GM12891 (cell line): ENCODE results near the gene PGAM5.

Experiments
- PAX5 ChIP-seq: IDR thresholded peaks from 2 replicates; pipeline ENCODE4 v1.6.1; 2011; ENCODE audit warnings: low read length, moderate library complexity, mild to moderate bottlenecking; ENCODE audit not compliant: insufficient read depth, severe bottlenecking
- POLR2A ChIP-seq: IDR thresholded peaks from 2 replicates; pipeline ENCODE4 v1.6.1; 2011; ENCODE audit warnings: low read depth, low read length, control low read depth
- POLR2AphosphoS5 ChIP-seq: IDR thresholded peaks from 2 replicates; pipeline ENCODE4 v1.6.1; 2011; ENCODE audit warnings: low read depth, low read length, control low read depth
- POU2F2 ChIP-seq: IDR thresholded peaks from 2 replicates; pipeline ENCODE4 v1.6.1; 2011; ENCODE audit warnings: low read depth, mild to moderate bottlenecking, control low read depth, low read length, moderate library complexity
- TAF1 ChIP-seq: IDR thresholded peaks from 2 replicates; pipeline ENCODE4 v1.6.1; 2011; ENCODE audit warnings: low read depth, low read length, control low read depth

DNA sequence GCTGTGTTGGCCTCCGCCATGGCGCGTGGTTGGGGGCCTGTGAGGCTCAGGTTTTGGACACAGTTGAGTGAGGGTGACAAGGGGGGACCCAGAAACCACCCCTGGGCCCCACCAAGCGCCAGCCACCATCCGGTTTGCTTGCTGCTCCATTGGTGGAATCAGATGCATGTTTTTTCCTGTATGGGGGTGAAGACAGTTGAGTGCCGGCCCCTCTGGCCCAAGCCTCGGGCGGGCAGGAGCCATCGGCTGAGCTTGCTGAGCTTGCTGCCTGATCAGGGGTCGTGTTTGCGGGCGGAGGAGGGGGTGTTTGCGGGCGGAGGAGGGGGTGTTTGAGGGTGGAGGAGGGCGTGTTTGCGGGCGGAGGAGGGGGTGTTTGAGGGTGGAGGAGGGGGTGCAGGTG, 6.4 kb downstream of the PGAM5 start:
- TF ChIP-seq POLR2A (no peak), POLR2AphosphoS5 (no peak), TAF1 (no peak), PAX5 (no peak), POU2F2 (no peak)
